Activated CD8-positive, alpha-beta T cell treated with anti-CD3 and anti-CD28 coated beads for 36 hours (primary cell): ENCODE measurements around the gene OAS3. TPM values are rescaled to one million over a fixed set of nuclear protein-coding genes. Genes with fewer than 3 reads are reported as not detected.

ENCODE experiments used
- ATAC-seq: fragments of 200-7000 bp; cut with Tn5 transposase; one replicate; pipeline ENCODE4 v1.10.0; 2021; ENCODE audit warnings: mild to moderate bottlenecking, moderate library complexity
- CTCF ChIA-PET: fragments of 350-600 bp; sonication (Branson Sonifier 250); formaldehyde crosslinking; loops from one replicate; lab custom pipeline; 2021; ENCODE audit warnings: antibody characterized with exemption; lab: Charles Lee
- POLR2A ChIA-PET: fragments of 350-600 bp; sonication (Branson Sonifier 250); formaldehyde crosslinking; loops from one replicate; lab custom pipeline; 2021; ENCODE audit warnings: antibody characterized with exemption; lab: Charles Lee
- DNase-seq: peaks from one replicate; pipeline ENCODE4 v3.0.0-alpha.2; 2020
- H3K27ac Mint-ChIP-seq: one replicate; pipeline ENCODE4 v1.8.0; 2021; ENCODE audit warnings: mild to moderate bottlenecking, mixed read lengths
- H3K27me3 Mint-ChIP-seq: one replicate; pipeline ENCODE4 v1.8.0; 2021; ENCODE audit warnings: mixed read lengths
- H3K36me3 Mint-ChIP-seq: one replicate; pipeline ENCODE4 v1.8.0; 2021; ENCODE audit warnings: low read depth, mixed read lengths
- H3K4me1 Mint-ChIP-seq: one replicate; pipeline ENCODE4 v1.8.0; 2021; ENCODE audit warnings: low read depth, mixed read lengths
- H3K4me3 Mint-ChIP-seq: one replicate; pipeline ENCODE4 v1.8.0; 2021; ENCODE audit warnings: mild to moderate bottlenecking, moderate library complexity, mixed read lengths
- H3K9me3 Mint-ChIP-seq: one replicate; pipeline ENCODE4 v1.8.0; 2021; ENCODE audit warnings: mixed read lengths
- intact Hi-C: fragments of 100-400 bp; cut with micrococcal nuclease; formaldehyde crosslinking; loops from one replicate; pipeline ENCODE4 v1.10.0; 2022
- total RNA-seq, 2 experiments: library from RNA; stranded (reverse); gene quantifications; one replicate each; pipeline ENCODE4 v1.2.3, GENCODE V29; 2021
- TF ChIP-seq, protein P1 (sequence below): fragments of 200-600 bp; IDR thresholded peaks from one replicate; pipeline ENCODE4 v1.8.0; 2022; ENCODE audit warnings: antibody characterized with exemption, mild to moderate bottlenecking

Gene OAS3
- total RNA-seq, 2 experiments from 2014 or later: 21.4 to 22.2 TPM

DNA sequence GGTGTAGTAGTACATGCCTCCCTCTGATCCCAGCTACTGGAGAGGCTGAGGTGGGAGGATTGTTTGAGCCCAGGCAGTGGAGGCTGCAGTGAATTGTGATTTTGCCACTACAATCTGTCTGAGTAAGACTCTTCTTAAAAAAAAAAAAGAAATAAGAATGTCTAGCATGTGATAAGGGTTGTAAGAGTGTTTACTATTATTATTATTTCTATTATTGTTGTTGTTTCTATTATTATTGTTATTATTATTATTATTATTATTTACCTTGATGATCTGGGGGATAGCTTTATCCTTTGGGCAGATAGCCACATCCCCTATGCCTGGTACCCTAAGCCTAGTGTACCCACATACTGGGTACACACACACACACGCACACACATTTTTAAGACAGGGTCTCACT, 4.3 kb downstream of the OAS3 start:
- H3K27ac Mint-ChIP-seq: no peak overlapping the region
- DNase-seq (no peak), ATAC-seq (no peak)
- POLR2A ChIA-PET: interaction anchor here (0.7 kb wide), 1 partner anchor 9 kb away, joined by 4 read pairs; no protein-coding TSS in a partner anchor
- TF ChIP-seq, protein P1, sequence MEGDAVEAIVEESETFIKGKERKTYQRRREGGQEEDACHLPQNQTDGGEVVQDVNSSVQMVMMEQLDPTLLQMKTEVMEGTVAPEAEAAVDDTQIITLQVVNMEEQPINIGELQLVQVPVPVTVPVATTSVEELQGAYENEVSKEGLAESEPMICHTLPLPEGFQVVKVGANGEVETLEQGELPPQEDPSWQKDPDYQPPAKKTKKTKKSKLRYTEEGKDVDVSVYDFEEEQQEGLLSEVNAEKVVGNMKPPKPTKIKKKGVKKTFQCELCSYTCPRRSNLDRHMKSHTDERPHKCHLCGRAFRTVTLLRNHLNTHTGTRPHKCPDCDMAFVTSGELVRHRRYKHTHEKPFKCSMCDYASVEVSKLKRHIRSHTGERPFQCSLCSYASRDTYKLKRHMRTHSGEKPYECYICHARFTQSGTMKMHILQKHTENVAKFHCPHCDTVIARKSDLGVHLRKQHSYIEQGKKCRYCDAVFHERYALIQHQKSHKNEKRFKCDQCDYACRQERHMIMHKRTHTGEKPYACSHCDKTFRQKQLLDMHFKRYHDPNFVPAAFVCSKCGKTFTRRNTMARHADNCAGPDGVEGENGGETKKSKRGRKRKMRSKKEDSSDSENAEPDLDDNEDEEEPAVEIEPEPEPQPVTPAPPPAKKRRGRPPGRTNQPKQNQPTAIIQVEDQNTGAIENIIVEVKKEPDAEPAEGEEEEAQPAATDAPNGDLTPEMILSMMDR: no peak
- H3K9me3 Mint-ChIP-seq: no peaks in the 10 kb centered on the region
- no peaks in the 10 kb centered on the region for H3K27me3 Mint-ChIP-seq
- peaks cover 20% of the 10 kb centered on the region for H3K4me1 Mint-ChIP-seq
- no peak overlapping the region for H3K4me3 Mint-ChIP-seq
- H3K36me3 Mint-ChIP-seq: peaks cover 13% of the 10 kb centered on the region
- intact Hi-C loops: no loop called here
- CTCF ChIA-PET: interaction anchor here (1.1 kb wide), 2 partner anchors 42 to 51 kb away, joined by 3 to 4 read pairs; no protein-coding TSS in a partner anchor

DNA sequence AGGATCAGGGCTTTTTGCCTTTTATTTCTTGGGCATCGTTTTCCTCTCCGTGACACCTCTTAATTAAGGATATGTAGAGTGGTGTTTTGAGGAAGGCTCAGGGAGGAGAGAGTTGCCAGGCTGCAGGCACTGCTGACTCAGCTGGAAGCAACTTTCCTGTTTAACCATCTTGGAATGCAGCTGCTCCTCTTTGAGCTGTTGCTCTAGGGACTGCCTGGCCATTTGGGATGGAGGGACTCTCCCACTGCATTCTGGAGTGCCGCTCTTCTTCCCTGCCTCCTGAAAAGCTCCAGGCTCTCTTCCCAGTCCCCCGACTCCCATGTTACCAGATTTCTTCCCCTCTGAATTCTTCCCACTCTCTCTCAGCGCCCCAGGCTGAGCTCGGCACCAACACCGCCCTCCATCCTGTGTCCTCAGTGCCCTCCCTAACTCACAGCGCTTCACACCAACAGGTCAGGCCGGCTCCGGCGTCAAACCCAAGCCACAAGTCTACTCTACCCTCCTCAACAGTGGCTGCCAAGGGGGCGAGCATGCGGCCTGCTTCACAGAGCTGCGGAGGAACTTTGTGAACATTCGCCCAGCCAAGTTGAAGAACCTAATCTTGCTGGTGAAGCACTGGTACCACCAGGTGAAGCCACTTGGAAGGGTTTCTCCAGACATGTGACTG, 5.9 kb downstream of the OAS3 start:
- TF ChIP-seq, protein P1: no peak
- H3K9me3 Mint-ChIP-seq: no peaks in the 10 kb centered on the region
- intact Hi-C loops: no loop called here
- H3K4me1 Mint-ChIP-seq: peaks cover 11% of the 10 kb centered on the region
- ATAC-seq (no peak), DNase-seq (no peak)
- no peak overlapping the region for H3K4me3 Mint-ChIP-seq
- H3K27ac Mint-ChIP-seq: no peak overlapping the region
- peaks cover 16% of the 10 kb centered on the region for H3K36me3 Mint-ChIP-seq
- POLR2A ChIA-PET: no interaction called here
- H3K27me3 Mint-ChIP-seq: no peaks in the 10 kb centered on the region
- CTCF ChIA-PET: no interaction called here

DNA sequence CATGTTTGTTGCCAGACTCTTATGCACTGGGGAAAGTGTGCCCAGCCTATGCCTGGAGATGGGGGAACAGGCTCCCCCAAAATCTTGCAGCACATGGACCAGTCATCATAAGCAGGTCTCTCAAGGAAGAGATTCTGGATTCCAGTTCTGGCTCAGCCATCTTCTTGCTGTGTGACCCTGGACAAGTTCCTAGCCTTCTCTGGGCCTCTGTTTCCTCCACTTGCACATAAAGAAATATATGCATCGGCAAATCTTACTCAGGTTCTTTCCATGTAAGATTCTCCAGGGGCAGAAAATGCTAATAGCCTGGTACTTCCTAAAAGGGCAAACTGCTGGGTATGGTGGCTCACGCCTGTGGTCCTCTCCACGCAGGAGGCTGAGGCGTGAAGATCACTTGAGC, 7.2 kb downstream of the OAS3 start:
- H3K4me3 Mint-ChIP-seq: no peak overlapping the region
- no peak overlapping the region for H3K27ac Mint-ChIP-seq
- no peaks in the 10 kb centered on the region for H3K4me1 Mint-ChIP-seq
- ATAC-seq (no peak), DNase-seq (no peak)
- peaks cover 16% of the 10 kb centered on the region for H3K36me3 Mint-ChIP-seq
- ChIA-PET CTCF (no interaction called here), POLR2A (no interaction called here)
- H3K27me3 Mint-ChIP-seq: no peaks in the 10 kb centered on the region
- intact Hi-C loops: no loop called here
- no peaks in the 10 kb centered on the region for H3K9me3 Mint-ChIP-seq
- TF ChIP-seq, protein P1: no peak

DNA sequence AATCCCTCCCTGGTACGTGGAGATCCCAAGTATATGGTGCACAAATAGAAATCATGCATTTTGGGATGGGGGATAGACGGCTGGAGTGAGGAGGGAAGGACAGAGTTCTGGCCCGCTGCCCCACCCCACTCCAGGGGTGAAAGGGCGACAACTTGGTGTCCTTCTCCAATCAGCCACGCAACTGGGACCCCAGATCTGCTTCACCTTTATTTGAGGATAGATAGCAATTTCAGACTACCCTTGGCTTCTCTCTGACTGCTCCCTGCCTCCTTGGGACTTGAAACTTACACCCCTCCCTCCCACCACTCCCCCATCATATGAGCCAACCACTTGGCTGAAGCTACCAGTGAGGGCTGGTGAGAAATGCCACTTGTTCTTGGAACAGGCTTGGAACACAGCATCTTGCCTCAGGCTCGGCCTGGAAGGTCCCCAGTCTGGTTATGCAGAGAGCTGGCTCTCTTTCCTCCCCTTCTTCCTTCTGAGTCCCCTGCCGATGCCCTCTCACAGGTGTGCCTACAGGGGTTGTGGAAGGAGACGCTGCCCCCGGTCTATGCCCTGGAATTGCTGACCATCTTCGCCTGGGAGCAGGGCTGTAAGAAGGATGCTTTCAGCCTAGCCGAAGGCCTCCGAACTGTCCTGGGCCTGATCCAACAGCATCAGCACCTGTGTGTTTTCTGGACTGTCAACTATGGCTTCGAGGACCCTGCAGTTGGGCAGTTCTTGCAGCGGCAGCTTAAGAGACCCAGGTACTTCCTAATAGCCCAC, 8.1 kb downstream of the OAS3 start:
- ChIA-PET POLR2A (no interaction called here), CTCF (no interaction called here)
- Mint-ChIP-seq H3K36me3 (peaks cover 19% of the 10 kb centered on the region), H3K9me3 (no peaks in the 10 kb centered on the region), H3K4me1 (no peaks in the 10 kb centered on the region), H3K27ac (no peak overlapping the region), H3K4me3 (no peak overlapping the region), H3K27me3 (no peaks in the 10 kb centered on the region)
- TF ChIP-seq, protein P1: no peak
- intact Hi-C loops: no loop called here
- DNase-seq: no peak
- ATAC-seq: no peak

DNA sequence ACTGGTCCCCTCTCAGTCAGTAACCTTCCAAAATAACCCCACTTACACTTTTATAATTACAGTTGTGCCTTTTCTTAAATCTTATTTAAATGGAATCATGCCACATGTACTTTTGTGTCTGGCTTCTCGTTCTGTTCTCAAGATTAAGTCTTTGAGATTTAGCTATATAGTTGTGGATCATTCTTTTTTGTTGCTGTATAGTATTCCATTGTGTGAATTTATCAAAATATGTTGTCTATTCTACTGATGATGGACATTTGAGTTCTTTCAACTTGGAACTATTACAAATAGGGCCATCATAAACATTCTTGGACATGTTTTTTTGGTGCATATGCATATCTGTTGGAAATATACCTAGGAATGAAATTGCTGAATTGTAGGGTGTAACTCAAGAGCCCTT, 9.0 kb downstream of the OAS3 start:
- Mint-ChIP-seq H3K9me3 (peaks cover 1% of the 10 kb centered on the region), H3K4me3 (no peak overlapping the region), H3K27me3 (no peaks in the 10 kb centered on the region), H3K4me1 (no peaks in the 10 kb centered on the region), H3K27ac (no peak overlapping the region), H3K36me3 (peaks cover 25% of the 10 kb centered on the region)
- POLR2A ChIA-PET: no interaction called here
- CTCF ChIA-PET: interaction anchor here (1.3 kb wide), 1 partner anchor 27 kb away, joined by 3 read pairs; no protein-coding TSS in a partner anchor
- intact Hi-C loops: no loop called here
- DNase-seq (no peak), ATAC-seq (no peak)
- TF ChIP-seq, protein P1: no peak
